Transverse colon (tissue), 4 donors: ENCODE measurements around the gene ARL2. TPM values are rescaled to one million over a fixed set of nuclear protein-coding genes. Genes with fewer than 3 reads are reported as not detected.

ENCODE experiments used
- DNase-seq: peaks from one replicate; pipeline ENCODE4 v3.0.0-alpha.2; 2019
- H3K27ac ChIP-seq, 4 donors: fragments of 200-600 bp; sonication (generic); 2 replicates each; pipeline ENCODE4 v1.5.1; 2016 to 2018; ENCODE audit warnings: inconsistent platforms in 4 of 4
- H3K27me3 ChIP-seq: fragments of 200-600 bp; sonication (generic); 2 replicates; pipeline ENCODE4 v1.5.1; 2017; ENCODE audit warnings: inconsistent platforms
- H3K36me3 ChIP-seq, 4 donors: fragments of 200-600 bp; sonication (generic); 2 replicates each; pipeline ENCODE4 v1.5.1; 2017 to 2019; ENCODE audit warnings: inconsistent platforms in 4 of 4
- H3K4me1 ChIP-seq, 4 donors: fragments of 200-600 bp; sonication (generic); 2 replicates each; pipeline ENCODE4 v1.5.1; 2017 to 2020; ENCODE audit warnings: inconsistent platforms in 4 of 4
- H3K4me3 ChIP-seq, 4 donors: fragments of 200-600 bp; sonication (generic); 1 replicate in 1 of 4; 2 replicates in 3 of 4; pipeline versions ENCODE4 v1.5.1 to v1.6.1; 2017 to 2019; ENCODE audit warnings: inconsistent platforms in 4 of 4
- H3K9me3 ChIP-seq, 2 donors: fragments of 200-600 bp; sonication (generic); 2 replicates each; pipeline ENCODE4 v1.5.1; 2017 to 2019; ENCODE audit warnings: inconsistent platforms in 2 of 2
- EP300 ChIP-seq: sonication (generic); formaldehyde crosslinking; IDR thresholded peaks from one replicate; pipeline ENCODE4 v1.6.1; 2017; ENCODE audit warnings: antibody characterized with exemption, low read depth
- POLR2A ChIP-seq: fragments of 450-650 bp; IDR thresholded peaks from one replicate; pipeline ENCODE4 v1.6.1; 2016; ENCODE audit warnings: antibody characterized with exemption, mild to moderate bottlenecking, moderate library complexity
- POLR2AphosphoS5 ChIP-seq, 3 donors: sonication (generic); formaldehyde crosslinking; IDR thresholded peaks; one replicate each; pipeline ENCODE4 v1.6.1; 2016; ENCODE audit warnings: antibody characterized with exemption in 3 of 3
- WGBS, 2 donors: methylation state at CpG; one replicate each; pipeline ENCODE4 v1.1.5; 2018; ENCODE audit warnings: low coverage in 1 of 2; 5-methylcytosine and 5-hydroxymethylcytosine counted together
- in situ Hi-C, 4 donors: fragments of 200-750 bp; cut with MboI; loops; one replicate each; pipeline versions ENCODE4 v1.15.0 to v1.15.1; 2017; ENCODE audit warnings: low sequenced_read_pairs in 3 of 4, low pct_ligation_motif_present in 1 of 4, low pct_unique_long_range_greater_than_20kb in 1 of 4
- intact Hi-C: fragments of 100-400 bp; cut with DNase I; formaldehyde crosslinking; loops from one replicate; pipeline ENCODE4 v1.15.1; 2023; ENCODE audit warnings: low total_unique reads
- total RNA-seq, 4 donors: library from RNA; depleted of rRNA; stranded (reverse); fragments of >200 nt; gene quantifications; one replicate each; pipeline ENCODE4 v1.1.0, GENCODE V29; 2016
- TF ChIP-seq, protein P1 (sequence below), 5 experiments: fragments of 200-600 bp in 3 of 5; fragments of 450-650 bp in 2 of 5; sonication (generic) in 3 of 5; IDR thresholded peaks; 1 replicate in 2 of 5; 2 replicates in 3 of 5; pipeline ENCODE4 v1.5.1; 2016 to 2017; ENCODE audit warnings: antibody characterized with exemption in 5 of 5, inconsistent platforms in 3 of 5, mild to moderate bottlenecking in 2 of 5, moderate library complexity in 1 of 5

Gene ARL2
- total RNA-seq, 4 donors from 2014 or later = 28.4 to 147 (median 85.8) TPM

DNA sequence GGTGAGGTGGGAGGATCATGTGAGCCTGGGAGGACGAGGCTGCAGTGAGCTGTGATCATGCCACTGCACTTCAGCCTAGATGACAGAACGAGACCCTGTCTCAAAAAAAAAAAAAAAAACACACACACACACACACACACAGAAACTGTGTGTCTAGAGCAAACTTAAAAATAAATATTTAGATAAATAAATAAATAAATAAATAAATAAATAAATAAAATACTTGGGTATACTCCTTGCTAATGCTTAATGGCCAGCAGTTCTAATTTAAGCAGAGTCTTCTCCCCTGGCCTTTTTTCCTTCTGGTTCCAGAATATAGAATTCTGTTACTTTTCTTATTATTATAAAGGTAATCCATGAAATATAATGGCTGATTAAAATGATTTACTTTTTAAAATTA is 5.1 kb upstream of the ARL2 start:
- H3K27ac ChIP-seq = no peak overlapping the region
- WGBS, 2 donors = 89 to 91% methylated on average over 2 of the region's 2 CpGs
- no peaks in the 10 kb centered on the region for H3K27me3 ChIP-seq
- no peaks in the 10 kb centered on the region for H3K9me3 ChIP-seq
- H3K4me1 ChIP-seq = peaks cover 7 to 12% (median 8%) of the 10 kb centered on the region in 4 donors
- TF ChIP-seq POLR2A (no peak), EP300 (no peak), POLR2AphosphoS5 (IDR thresholded peaks at IDR 0.05) (no peak)
- TF ChIP-seq, protein P1, sequence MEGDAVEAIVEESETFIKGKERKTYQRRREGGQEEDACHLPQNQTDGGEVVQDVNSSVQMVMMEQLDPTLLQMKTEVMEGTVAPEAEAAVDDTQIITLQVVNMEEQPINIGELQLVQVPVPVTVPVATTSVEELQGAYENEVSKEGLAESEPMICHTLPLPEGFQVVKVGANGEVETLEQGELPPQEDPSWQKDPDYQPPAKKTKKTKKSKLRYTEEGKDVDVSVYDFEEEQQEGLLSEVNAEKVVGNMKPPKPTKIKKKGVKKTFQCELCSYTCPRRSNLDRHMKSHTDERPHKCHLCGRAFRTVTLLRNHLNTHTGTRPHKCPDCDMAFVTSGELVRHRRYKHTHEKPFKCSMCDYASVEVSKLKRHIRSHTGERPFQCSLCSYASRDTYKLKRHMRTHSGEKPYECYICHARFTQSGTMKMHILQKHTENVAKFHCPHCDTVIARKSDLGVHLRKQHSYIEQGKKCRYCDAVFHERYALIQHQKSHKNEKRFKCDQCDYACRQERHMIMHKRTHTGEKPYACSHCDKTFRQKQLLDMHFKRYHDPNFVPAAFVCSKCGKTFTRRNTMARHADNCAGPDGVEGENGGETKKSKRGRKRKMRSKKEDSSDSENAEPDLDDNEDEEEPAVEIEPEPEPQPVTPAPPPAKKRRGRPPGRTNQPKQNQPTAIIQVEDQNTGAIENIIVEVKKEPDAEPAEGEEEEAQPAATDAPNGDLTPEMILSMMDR (IDR thresholded peaks at IDR 0.05) = no peak
- in situ Hi-C loops (no loop called here), intact Hi-C loops (no loop called here)
- H3K4me3 ChIP-seq = no peak overlapping the region
- DNase-seq = no peak
- no peaks in the 10 kb centered on the region for H3K36me3 ChIP-seq

DNA sequence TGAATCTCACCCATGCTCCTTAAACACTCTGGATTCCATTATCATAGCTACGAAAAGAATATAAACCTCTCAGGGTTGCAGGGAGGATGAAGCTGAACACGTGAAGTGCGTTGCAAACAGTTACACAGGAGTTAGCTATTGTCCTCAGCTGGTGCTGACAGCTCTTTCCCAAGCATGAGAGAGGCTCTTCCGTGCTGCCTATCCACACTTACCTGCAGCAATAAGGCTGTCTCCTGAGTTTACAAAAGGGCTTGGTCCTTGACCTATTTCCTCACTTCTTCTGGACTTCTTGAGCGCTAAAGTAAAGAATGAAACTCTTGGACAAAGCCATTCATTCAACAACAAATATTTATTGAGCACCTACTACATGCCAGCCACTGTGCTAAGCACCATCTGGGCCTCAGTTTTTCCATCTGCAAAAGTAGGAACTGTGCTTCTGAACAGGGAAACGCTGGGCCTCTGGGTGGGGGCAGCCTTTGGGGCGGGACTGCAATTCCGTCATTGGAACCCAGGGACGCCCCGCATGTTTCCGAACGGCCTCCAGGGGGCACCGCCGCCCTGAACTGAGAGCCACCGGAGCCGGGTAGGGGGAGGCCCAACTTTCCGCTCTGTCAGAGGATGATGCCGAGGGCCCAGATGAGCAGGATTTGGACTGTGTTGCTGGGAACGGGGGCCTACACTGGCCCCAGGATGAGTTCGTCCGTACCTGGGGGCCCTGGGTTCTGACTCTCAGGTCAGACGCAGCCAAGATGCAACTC is 651 bp upstream of the ARL2 start:
- H3K4me3 ChIP-seq = peak overlapping the region; percentile 54 to 74 (median 74)
- no peaks in the 10 kb centered on the region for H3K9me3 ChIP-seq
- no peaks in the 10 kb centered on the region for H3K36me3 ChIP-seq
- TF ChIP-seq POLR2A (peak; percentile 75), POLR2AphosphoS5 (IDR thresholded peaks at IDR 0.05) (peak; percentile 30 to 83 (median 83)), EP300 (no peak)
- TF ChIP-seq, protein P1 (IDR thresholded peaks at IDR 0.05) = peak; percentile 67 to 94 (median 85)
- 11 to 26% methylated on average over 3 to 22 of the region's 22 CpGs for WGBS, 2 donors
- H3K27me3 ChIP-seq = no peaks in the 10 kb centered on the region
- DNase-seq = peak; percentile 96
- intact Hi-C loops (loop anchor here (5.0 kb wide), 1 partner anchor 99 kb away; the partner anchor contains the start of gene TM7SF2), in situ Hi-C loops (no loop called here)
- H3K27ac ChIP-seq = peak overlapping the region; percentile 98 to 100 (median 100)
- peaks cover 15 to 24% (median 17%) of the 10 kb centered on the region in 4 donors for H3K4me1 ChIP-seq

- 33 to 80% methylated on average over 3 to 23 of the region's 23 CpGs for WGBS, 2 donors
- TF ChIP-seq EP300 (no peak), POLR2A (no peak), POLR2AphosphoS5 (IDR thresholded peaks at IDR 0.05) (no peak)
- TF ChIP-seq, protein P1 (IDR thresholded peaks at IDR 0.05) = no peak
- Histone ChIP-seq H3K27ac (peak overlapping the region; percentile 98 to 100 (median 100)), H3K27me3 (no peaks in the 10 kb centered on the region), H3K9me3 (no peaks in the 10 kb centered on the region), H3K4me3 (peak overlapping the region; percentile 54 to 74 (median 74)), H3K4me1 (peaks cover 15 to 24% (median 17%) of the 10 kb centered on the region in 4 donors), H3K36me3 (no peaks in the 10 kb centered on the region)
- DNase-seq = no peak
- in situ Hi-C loops = no loop called here
- intact Hi-C loops = loop anchor here (5.0 kb wide), 1 partner anchor 98 kb away; the partner anchor contains the start of gene TM7SF2
Observed at GRCh38 chr11:65014726-65015227, 817 bp downstream of the ARL2 start.

- in situ Hi-C loops (no loop called here), intact Hi-C loops (no loop called here)
- TF ChIP-seq POLR2AphosphoS5 (IDR thresholded peaks at IDR 0.05) = no peak
- TF ChIP-seq EP300 = no peak
- no peak for TF ChIP-seq POLR2A
- TF ChIP-seq, protein P1 (IDR thresholded peaks at IDR 0.05) = no peak
- H3K4me3 ChIP-seq = no peak overlapping the region
- H3K36me3 ChIP-seq = no peaks in the 10 kb centered on the region
- no peaks in the 10 kb centered on the region for H3K27me3 ChIP-seq
- no peak overlapping the region for H3K27ac ChIP-seq
- no peaks in the 10 kb centered on the region for H3K9me3 ChIP-seq
- DNase-seq = no peak
- peaks cover 15 to 20% (median 17%) of the 10 kb centered on the region in 4 donors for H3K4me1 ChIP-seq
- 84 to 100% methylated on average over 2 to 4 of the region's 4 CpGs for WGBS, 2 donors
Observed at GRCh38 chr11:65016705-65017104, 2.7 kb downstream of the ARL2 start.
